ENCODE data around the gene ZNF12.

ZNF12 gene

GRCh38 chr7:6649241-6649961 lies 57.3 kb downstream of the ZNF12 start:
- in situ Hi-C loops (cut with HindIII; ENCODE audit: low pct_unique_long_range_greater_than_20kb, low sequenced_read_pairs) = no loop called here
- DNase-seq (ENCODE audit: low read depth in 1 of 2, low spot score in 1 of 2) = no peak
- no peak for TF ChIP-seq JUND (IDR thresholded peaks at IDR 0.05; ENCODE audit: low read depth)

DNA sequence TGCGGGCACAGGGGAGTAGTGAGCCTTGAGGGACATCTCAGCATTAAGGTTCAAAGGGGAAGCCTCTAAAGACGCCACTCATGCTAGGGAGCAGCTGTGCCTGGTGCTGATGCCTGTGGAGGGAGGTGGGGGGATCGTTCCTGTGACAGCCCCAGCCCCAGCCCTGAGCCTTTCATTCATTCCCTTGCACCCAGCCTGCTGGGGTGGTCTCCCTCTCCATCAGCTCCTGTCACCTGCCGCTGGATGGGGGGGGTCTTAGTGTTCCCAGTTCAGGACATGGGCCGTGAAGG lies 58.0 kb downstream of the ZNF12 start:
- DNase-seq (ENCODE audit: low read depth in 1 of 2, low spot score in 1 of 2) = no peak
- TF ChIP-seq JUND (IDR thresholded peaks at IDR 0.05; ENCODE audit: low read depth) = no peak
- in situ Hi-C loops (cut with HindIII; ENCODE audit: low pct_unique_long_range_greater_than_20kb, low sequenced_read_pairs) = no loop called here

DNA sequence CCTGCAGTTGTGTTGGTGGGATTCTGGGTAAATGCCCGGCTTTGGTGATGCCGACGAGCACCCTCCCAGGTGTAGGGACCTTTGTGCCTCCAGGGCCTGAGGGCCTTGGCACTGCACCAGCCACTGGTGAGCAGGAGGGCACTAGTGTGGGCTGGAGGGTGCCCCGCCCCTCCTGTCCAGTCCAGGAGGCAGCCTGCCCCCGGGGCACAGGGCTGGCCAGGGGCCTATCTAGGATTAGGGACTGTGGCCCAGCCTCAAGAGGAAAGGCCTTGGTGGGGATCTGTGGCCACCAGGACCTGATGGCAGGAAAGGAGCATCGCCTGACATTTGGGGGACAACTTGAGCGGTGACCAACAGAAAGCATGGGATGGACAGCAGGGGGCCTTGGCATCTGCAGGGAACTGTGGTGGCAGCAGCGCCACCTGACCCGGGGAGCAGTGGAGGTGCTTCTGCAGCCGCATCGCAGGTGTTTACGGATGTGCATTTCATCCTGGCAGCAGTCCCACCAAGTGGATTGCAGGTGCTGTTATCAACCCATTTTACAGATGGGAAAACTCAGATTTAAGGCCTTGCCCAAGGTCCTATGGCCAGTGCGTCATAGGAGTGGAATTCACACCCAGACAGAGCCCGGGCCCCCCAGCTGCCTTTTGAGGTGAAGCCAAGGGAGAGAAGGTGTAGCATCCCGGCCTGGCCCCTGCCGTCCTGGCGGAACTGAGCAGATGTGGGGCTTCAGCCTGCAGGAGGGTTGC lies 58.5 kb downstream of the ZNF12 start:
- in situ Hi-C loops (cut with HindIII; ENCODE audit: low pct_unique_long_range_greater_than_20kb, low sequenced_read_pairs) = no loop called here
- DNase-seq (ENCODE audit: low read depth in 1 of 2, low spot score in 1 of 2) = no peak
- no peak for TF ChIP-seq JUND (IDR thresholded peaks at IDR 0.05; ENCODE audit: low read depth)

DNA sequence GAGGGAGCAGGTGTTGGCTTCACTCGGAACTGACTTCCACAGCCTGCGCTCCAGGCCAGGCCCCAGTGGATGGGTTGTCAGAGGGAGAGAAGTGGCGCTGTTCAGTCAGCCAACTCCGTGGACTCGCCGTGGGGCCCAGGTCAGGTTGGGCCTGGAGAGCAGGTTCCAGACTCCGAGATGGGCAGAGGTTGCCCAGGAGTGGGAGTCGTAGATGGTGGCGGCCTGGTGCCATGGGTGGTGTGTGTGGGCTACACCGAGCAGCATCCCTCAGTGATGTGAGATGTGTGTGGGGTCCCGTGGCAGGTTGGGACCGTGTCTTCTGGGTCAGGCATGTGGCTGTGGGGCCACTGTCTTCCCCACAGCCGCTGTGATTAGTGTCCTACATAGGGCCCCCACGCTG lies 59.2 kb downstream of the ZNF12 start:
- in situ Hi-C loops (cut with HindIII; ENCODE audit: low pct_unique_long_range_greater_than_20kb, low sequenced_read_pairs) = no loop called here
- no peak for DNase-seq (ENCODE audit: low read depth in 1 of 2, low spot score in 1 of 2)
- no peak for TF ChIP-seq JUND (IDR thresholded peaks at IDR 0.05; ENCODE audit: low read depth)

DNA sequence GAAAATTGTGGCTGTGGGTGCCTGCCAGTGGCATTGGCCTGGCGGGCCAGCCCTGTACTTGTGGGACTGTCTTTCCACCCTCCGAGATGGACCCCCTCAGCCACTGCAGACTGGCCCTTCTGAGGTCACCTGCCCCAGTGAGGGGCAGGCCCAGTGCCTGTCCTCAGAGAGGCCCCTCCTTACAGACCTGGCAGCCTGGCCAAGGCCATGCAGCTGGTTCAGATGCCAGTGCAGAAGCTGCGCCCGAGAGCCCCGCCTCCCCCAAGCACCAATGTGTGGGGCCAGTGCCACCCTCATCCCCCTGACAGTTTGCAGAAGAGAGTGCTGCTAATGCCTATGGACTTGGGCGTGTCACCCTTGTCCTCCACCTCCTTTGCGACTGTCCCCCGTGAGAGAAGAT lies 59.7 kb downstream of the ZNF12 start:
- no peak for DNase-seq (ENCODE audit: low read depth in 1 of 2, low spot score in 1 of 2)
- in situ Hi-C loops (cut with HindIII; ENCODE audit: low pct_unique_long_range_greater_than_20kb, low sequenced_read_pairs) = no loop called here
- TF ChIP-seq JUND (IDR thresholded peaks at IDR 0.05; ENCODE audit: low read depth) = no peak

DNA sequence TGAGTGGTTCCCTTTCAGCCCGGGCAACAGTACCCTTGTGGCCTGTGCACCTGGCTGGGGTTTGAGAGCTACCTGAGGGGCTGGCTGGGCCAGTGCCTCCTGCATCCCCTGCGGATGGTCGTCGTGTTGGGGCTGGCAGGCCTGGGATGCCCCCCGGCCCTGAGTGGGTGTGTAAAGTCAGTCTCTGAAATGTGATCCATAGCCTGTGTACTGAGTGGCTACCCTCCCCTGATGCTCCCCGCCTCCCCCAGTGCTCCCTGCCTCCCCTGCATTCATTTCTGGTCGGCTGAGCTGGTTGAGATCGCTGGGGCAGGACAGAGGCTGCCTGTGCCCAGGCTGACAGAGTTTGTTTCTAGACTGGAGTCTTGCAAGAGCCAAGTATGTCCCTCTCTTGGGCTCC lies 60.3 kb downstream of the ZNF12 start:
- no peak for DNase-seq (ENCODE audit: low read depth in 1 of 2, low spot score in 1 of 2)
- no peak for TF ChIP-seq JUND (IDR thresholded peaks at IDR 0.05; ENCODE audit: low read depth)
- in situ Hi-C loops (cut with HindIII; ENCODE audit: low pct_unique_long_range_greater_than_20kb, low sequenced_read_pairs) = no loop called here

DNA sequence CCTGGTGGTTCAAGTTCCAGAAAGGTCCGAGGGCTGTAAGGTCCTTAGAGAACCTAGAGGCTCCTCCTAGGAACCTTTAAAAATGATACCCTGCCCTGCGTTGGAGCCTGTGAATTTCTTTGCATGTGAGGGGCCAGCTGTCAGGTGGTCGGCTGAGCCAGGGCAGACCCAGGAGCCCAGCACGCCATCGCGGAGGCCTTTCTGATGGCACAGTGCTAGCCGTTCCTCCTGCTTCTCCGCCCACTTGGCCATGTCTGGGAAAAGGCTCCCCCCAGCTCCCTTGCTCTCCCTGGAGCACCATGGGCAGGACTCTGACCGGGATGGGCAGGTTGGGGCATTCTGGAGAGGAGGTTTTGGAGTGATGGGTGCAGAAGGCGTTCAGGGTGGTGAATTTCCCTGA lies 62.0 kb downstream of the ZNF12 start:
- in situ Hi-C loops (cut with HindIII; ENCODE audit: low pct_unique_long_range_greater_than_20kb, low sequenced_read_pairs) = no loop called here
- DNase-seq (ENCODE audit: low read depth in 1 of 2, low spot score in 1 of 2) = no peak
- TF ChIP-seq JUND (IDR thresholded peaks at IDR 0.05; ENCODE audit: low read depth) = no peak

- no peak for TF ChIP-seq JUND (IDR thresholded peaks at IDR 0.05; ENCODE audit: low read depth)
- in situ Hi-C loops (cut with HindIII; ENCODE audit: low pct_unique_long_range_greater_than_20kb, low sequenced_read_pairs) = no loop called here
- no peak for DNase-seq (ENCODE audit: low read depth in 1 of 2, low spot score in 1 of 2)
Measured at GRCh38 chr7:6643915-6644625, 62.7 kb downstream of the ZNF12 start.

DNA sequence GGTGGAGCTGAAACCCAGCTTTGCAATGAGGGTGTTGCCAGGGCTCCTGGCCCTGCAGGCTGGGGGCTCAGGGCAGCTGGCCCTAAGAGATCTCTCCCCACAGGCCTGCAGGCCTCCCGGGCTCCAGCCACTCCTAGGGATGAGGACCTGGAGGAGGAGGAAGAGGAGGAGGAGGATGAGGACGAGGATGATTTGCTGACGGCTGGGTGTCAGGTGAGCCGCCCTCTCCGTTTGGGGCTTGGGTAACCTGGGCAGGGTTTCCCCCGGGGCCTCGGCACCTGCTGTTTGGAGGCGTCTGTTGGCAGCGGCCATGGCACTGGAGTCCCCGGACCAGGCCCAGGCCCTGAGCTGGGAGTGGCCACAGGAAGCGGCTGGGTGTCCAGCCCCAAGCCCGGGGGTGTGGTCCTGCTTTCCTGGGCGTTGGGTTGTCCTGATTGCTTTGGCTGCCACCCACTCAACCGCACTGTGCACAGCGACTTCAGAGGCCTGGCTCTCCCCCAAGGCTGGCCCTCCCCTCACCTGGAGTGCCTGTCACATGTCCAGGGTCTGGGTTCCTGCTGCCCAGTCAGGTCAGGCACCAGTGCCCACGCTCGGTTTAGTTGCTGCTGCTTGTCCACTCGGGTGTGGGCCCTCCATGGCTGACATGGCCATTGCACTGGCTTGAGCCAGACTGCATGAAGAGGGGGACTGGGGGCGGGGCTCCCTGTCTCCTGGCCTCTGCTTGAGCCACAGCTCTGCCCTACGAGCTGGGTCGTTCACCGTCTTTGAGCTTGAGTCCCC lies 63.7 kb downstream of the ZNF12 start:
- TF ChIP-seq JUND (IDR thresholded peaks at IDR 0.05; ENCODE audit: low read depth) = no peak
- DNase-seq (ENCODE audit: low read depth in 1 of 2, low spot score in 1 of 2) = no peak
- in situ Hi-C loops (cut with HindIII; ENCODE audit: low pct_unique_long_range_greater_than_20kb, low sequenced_read_pairs) = no loop called here

DNA sequence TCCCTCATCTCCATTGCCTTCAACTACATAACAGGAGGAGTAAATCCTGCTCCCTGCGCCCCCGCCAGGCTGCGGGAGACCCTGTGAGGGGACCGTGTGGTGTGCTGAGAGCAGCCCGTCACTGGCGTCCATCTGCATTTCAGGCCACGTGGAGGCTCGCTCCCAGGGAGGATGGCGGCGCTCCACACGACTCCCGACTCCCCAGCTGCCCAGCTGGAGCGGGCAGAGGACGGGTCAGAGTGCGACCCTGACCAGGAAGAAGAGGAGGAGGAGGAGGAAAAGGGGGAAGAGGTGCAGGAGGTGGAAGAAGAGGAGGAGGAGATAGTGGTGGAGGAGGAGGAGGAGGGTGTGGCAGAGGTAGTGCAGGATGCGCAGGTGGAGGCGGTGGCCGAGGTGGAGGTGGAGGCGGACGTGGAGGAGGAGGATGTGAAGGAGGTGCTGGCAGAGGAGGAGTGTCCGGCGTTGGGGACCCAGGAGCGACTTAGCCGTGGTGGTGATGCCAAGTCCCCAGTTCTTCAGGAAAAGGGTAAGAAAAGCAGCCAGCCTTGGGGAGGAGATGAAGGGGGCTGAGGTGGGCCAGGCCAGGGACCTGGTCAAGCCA lies 64.4 kb downstream of the ZNF12 start:
- no peak for TF ChIP-seq JUND (IDR thresholded peaks at IDR 0.05; ENCODE audit: low read depth)
- DNase-seq (ENCODE audit: low read depth in 1 of 2, low spot score in 1 of 2) = no peak
- in situ Hi-C loops (cut with HindIII; ENCODE audit: low pct_unique_long_range_greater_than_20kb, low sequenced_read_pairs) = no loop called here

DNA sequence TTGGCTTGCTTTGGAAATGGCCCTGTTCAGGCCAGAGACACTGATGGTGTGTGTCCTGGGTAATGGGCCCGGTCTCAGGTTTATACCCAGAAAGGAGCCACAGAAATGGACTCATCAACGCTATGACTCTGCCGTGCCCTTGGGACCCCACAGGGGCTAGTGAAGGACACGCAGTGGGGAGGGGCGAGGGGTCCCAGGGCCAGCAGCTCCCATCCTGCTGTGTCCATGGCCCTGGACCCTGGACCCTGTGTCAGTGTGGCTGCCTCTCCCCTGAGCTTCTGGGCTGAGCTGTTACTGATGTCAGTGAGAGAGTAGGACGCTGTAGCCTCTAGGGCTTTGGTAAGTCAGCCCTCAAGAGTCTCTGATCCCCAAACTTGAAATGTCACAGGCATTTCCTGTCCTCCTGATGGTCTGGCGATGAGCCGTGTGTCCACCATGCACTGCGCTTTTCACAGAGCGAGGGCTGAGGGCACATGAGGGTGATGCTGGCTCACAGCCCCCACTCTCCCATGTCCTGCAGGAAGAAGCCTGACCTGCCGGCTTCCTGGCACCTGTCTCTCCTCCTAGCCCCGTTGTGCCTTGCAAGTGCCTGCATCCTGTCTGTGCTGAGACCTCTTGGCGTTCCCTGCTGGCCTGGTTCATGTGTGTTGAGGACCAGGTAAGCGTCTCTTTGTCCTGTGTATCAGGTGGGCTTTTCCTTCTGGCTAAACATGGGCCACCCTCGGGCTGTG lies 65.3 kb downstream of the ZNF12 start:
- TF ChIP-seq JUND (IDR thresholded peaks at IDR 0.05; ENCODE audit: low read depth) = no peak
- no peak for DNase-seq (ENCODE audit: low read depth in 1 of 2, low spot score in 1 of 2)
- in situ Hi-C loops (cut with HindIII; ENCODE audit: low pct_unique_long_range_greater_than_20kb, low sequenced_read_pairs) = no loop called here

- TF ChIP-seq JUND (IDR thresholded peaks at IDR 0.05; ENCODE audit: low read depth) = no peak
- in situ Hi-C loops (cut with HindIII; ENCODE audit: low pct_unique_long_range_greater_than_20kb, low sequenced_read_pairs) = no loop called here
- no peak for DNase-seq (ENCODE audit: low read depth in 1 of 2, low spot score in 1 of 2)
Measured at GRCh38 chr7:6640246-6640721, 66.5 kb downstream of the ZNF12 start.
